NCI-H446 treated with DMSO at 0.1 percent for 48 hours (cell line): ENCODE results near the gene FEM1C.

Source experiments
- DNase-seq: peaks from one replicate; lab custom pipeline; 2025; lab: John Stamatoyannopoulos, UW

Gene FEM1C

GRCh38 chr5:115557667-115558387 lies 13.3 kb upstream of the FEM1C start:
- DNase-seq: no peak

GRCh38 chr5:115556276-115556675 lies 11.7 kb upstream of the FEM1C start:
- no peak for DNase-seq

GRCh38 chr5:115555084-115555633 lies 10.6 kb upstream of the FEM1C start:
- no peak for DNase-seq

GRCh38 chr5:115553082-115553481 lies 8.5 kb upstream of the FEM1C start:
- DNase-seq: no peak

- no peak for DNase-seq
Observed at GRCh38 chr5:115551415-115551814, 6.8 kb upstream of the FEM1C start.

GRCh38 chr5:115549154-115549553 lies 4.6 kb upstream of the FEM1C start:
- no peak for DNase-seq

GRCh38 chr5:115548683-115549082 lies 4.1 kb upstream of the FEM1C start:
- no peak for DNase-seq

- DNase-seq: no peak
Observed at GRCh38 chr5:115545351-115545882, 842 bp upstream of the FEM1C start.

GRCh38 chr5:115544043-115544435 lies 536 bp downstream of the FEM1C start:
- DNase-seq: no peak

- no peak for DNase-seq
Observed at GRCh38 chr5:115543365-115544042, 1.1 kb downstream of the FEM1C start.

- no peak for DNase-seq
Observed at GRCh38 chr5:115542651-115543364, 1.8 kb downstream of the FEM1C start.

GRCh38 chr5:115542086-115542485 lies 2.5 kb downstream of the FEM1C start:
- DNase-seq: no peak

- no peak for DNase-seq
Observed at GRCh38 chr5:115541611-115542010, 3.0 kb downstream of the FEM1C start.

- DNase-seq: no peak
Observed at GRCh38 chr5:115535479-115536035, 9.0 kb downstream of the FEM1C start.

- no peak for DNase-seq
Observed at GRCh38 chr5:115532517-115532916, 12.1 kb downstream of the FEM1C start.

- DNase-seq: no peak
Observed at GRCh38 chr5:115531787-115532367, 12.7 kb downstream of the FEM1C start.

- DNase-seq: no peak
Observed at GRCh38 chr5:115531380-115531779, 13.2 kb downstream of the FEM1C start.

- DNase-seq: no peak
Observed at GRCh38 chr5:115530426-115530825, 14.1 kb downstream of the FEM1C start.

- DNase-seq: no peak
Observed at GRCh38 chr5:115526604-115527003, 18.0 kb downstream of the FEM1C start.

- no peak for DNase-seq
Observed at GRCh38 chr5:115524199-115524847, 20.3 kb downstream of the FEM1C start.

GRCh38 chr5:115522832-115523403 lies 21.7 kb downstream of the FEM1C start:
- no peak for DNase-seq
